ENCODE data around the gene CCDC112. TPM values are rescaled to one million over a fixed set of nuclear protein-coding genes. Genes with fewer than 3 reads are reported as not detected.

The CCDC112 gene
- total and polyA plus RNA-seq, 9 of the 15 experiments (the other 6 are each of a cell fraction or from before 2014, with no cell fraction given): 3.3 to 15.3 (median 7.4) TPM

DNA sequence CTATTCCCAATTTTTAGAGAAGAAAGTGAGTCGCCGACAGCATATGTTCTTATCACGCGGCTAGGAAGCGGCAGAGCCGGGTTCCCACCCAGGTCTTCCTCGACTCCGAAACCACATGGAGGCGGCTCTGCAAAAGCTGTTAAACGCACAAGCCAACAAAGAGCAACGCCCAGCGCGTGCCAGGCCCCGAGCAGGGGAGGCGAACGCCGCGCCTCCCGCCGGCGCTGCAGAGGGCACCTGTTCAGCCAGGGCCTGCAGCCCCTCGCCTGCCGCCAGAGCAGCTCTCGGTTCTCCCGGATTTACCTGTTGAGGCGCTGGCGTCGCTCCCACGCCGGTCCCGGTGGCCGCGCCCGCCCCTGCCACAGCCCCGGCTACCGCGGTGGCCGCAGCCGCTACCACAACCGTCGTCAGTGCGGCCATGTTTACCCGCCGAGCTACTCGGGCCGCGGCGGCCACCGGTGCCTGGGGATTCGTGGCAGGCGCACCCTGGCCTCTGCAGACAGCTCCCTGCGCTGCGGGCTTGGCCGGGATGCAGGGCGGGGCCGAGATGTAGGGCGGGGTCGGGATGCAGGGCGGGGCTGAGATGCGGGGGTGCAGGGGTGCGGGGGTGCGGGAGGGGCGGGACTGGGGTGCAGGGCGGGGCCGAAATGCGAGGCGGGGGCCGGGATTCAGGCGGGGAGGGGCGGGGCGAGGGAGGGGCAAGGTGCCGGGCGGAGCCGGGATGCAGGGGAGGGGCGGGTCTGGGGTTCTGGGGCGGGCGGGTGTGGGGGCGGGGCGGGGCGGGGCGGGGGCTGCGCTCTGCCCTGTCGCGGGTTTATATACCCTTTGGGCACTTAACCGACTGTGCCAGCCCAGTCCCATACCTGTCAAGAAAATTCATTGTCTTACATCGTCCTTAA is at the start of gene CCDC112 (continued):
- TF ChIP-seq, protein P1, sequence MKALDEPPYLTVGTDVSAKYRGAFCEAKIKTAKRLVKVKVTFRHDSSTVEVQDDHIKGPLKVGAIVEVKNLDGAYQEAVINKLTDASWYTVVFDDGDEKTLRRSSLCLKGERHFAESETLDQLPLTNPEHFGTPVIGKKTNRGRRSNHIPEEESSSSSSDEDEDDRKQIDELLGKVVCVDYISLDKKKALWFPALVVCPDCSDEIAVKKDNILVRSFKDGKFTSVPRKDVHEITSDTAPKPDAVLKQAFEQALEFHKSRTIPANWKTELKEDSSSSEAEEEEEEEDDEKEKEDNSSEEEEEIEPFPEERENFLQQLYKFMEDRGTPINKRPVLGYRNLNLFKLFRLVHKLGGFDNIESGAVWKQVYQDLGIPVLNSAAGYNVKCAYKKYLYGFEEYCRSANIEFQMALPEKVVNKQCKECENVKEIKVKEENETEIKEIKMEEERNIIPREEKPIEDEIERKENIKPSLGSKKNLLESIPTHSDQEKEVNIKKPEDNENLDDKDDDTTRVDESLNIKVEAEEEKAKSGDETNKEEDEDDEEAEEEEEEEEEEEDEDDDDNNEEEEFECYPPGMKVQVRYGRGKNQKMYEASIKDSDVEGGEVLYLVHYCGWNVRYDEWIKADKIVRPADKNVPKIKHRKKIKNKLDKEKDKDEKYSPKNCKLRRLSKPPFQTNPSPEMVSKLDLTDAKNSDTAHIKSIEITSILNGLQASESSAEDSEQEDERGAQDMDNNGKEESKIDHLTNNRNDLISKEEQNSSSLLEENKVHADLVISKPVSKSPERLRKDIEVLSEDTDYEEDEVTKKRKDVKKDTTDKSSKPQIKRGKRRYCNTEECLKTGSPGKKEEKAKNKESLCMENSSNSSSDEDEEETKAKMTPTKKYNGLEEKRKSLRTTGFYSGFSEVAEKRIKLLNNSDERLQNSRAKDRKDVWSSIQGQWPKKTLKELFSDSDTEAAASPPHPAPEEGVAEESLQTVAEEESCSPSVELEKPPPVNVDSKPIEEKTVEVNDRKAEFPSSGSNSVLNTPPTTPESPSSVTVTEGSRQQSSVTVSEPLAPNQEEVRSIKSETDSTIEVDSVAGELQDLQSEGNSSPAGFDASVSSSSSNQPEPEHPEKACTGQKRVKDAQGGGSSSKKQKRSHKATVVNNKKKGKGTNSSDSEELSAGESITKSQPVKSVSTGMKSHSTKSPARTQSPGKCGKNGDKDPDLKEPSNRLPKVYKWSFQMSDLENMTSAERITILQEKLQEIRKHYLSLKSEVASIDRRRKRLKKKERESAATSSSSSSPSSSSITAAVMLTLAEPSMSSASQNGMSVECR (CRISPR knock-in tag; IDR thresholded peaks at IDR 0.05): peak; percentile 65; the same call in 1 of the 2 replicates
- TF ChIP-seq, protein P2, sequence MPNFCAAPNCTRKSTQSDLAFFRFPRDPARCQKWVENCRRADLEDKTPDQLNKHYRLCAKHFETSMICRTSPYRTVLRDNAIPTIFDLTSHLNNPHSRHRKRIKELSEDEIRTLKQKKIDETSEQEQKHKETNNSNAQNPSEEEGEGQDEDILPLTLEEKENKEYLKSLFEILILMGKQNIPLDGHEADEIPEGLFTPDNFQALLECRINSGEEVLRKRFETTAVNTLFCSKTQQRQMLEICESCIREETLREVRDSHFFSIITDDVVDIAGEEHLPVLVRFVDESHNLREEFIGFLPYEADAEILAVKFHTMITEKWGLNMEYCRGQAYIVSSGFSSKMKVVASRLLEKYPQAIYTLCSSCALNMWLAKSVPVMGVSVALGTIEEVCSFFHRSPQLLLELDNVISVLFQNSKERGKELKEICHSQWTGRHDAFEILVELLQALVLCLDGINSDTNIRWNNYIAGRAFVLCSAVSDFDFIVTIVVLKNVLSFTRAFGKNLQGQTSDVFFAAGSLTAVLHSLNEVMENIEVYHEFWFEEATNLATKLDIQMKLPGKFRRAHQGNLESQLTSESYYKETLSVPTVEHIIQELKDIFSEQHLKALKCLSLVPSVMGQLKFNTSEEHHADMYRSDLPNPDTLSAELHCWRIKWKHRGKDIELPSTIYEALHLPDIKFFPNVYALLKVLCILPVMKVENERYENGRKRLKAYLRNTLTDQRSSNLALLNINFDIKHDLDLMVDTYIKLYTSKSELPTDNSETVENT (CRISPR knock-in tag; IDR thresholded peaks at IDR 0.05): no peak
- no peak for TF ChIP-seq TSC22D4 (tag; IDR thresholded peaks at IDR 0.05)
- peak; percentile 68 to 84 for TF ChIP-seq MAZ (CRISPR knock-in tag; conservative IDR thresholded peaks at IDR 0.05 in 1 of 2, IDR thresholded peaks at IDR 0.05 in 1 of 2)
- TF ChIP-seq MCM3 (IDR thresholded peaks at IDR 0.05): no peak
- TF ChIP-seq ZBTB17 (CRISPR knock-in tag; IDR thresholded peaks at IDR 0.05): peak; percentile 81
- TF ChIP-seq ZNF282 (CRISPR knock-in tag; IDR thresholded peaks at IDR 0.05): peak; percentile 66; the same call in 1 of the 2 replicates
- TF ChIP-seq MCM7 (IDR thresholded peaks at IDR 0.05): no peak
- no peak for TF ChIP-seq HDAC6 (IDR thresholded peaks at IDR 0.05; ENCODE audit: low read depth, low read length)
- TF ChIP-seq, protein P3, sequence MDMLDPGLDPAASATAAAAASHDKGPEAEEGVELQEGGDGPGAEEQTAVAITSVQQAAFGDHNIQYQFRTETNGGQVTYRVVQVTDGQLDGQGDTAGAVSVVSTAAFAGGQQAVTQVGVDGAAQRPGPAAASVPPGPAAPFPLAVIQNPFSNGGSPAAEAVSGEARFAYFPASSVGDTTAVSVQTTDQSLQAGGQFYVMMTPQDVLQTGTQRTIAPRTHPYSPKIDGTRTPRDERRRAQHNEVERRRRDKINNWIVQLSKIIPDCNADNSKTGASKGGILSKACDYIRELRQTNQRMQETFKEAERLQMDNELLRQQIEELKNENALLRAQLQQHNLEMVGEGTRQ (CRISPR knock-in tag; IDR thresholded peaks at IDR 0.05): no peak
- TF ChIP-seq ZEB2 (IDR thresholded peaks at IDR 0.05): no peak
- TF ChIP-seq, protein P4, sequence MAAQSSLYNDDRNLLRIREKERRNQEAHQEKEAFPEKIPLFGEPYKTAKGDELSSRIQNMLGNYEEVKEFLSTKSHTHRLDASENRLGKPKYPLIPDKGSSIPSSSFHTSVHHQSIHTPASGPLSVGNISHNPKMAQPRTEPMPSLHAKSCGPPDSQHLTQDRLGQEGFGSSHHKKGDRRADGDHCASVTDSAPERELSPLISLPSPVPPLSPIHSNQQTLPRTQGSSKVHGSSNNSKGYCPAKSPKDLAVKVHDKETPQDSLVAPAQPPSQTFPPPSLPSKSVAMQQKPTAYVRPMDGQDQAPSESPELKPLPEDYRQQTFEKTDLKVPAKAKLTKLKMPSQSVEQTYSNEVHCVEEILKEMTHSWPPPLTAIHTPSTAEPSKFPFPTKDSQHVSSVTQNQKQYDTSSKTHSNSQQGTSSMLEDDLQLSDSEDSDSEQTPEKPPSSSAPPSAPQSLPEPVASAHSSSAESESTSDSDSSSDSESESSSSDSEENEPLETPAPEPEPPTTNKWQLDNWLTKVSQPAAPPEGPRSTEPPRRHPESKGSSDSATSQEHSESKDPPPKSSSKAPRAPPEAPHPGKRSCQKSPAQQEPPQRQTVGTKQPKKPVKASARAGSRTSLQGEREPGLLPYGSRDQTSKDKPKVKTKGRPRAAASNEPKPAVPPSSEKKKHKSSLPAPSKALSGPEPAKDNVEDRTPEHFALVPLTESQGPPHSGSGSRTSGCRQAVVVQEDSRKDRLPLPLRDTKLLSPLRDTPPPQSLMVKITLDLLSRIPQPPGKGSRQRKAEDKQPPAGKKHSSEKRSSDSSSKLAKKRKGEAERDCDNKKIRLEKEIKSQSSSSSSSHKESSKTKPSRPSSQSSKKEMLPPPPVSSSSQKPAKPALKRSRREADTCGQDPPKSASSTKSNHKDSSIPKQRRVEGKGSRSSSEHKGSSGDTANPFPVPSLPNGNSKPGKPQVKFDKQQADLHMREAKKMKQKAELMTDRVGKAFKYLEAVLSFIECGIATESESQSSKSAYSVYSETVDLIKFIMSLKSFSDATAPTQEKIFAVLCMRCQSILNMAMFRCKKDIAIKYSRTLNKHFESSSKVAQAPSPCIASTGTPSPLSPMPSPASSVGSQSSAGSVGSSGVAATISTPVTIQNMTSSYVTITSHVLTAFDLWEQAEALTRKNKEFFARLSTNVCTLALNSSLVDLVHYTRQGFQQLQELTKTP (IDR thresholded peaks at IDR 0.05; ENCODE audit: low read depth in 1 of 2, partially characterized antibody in 2 of 2): no peak
- TF ChIP-seq ZNF3 (CRISPR knock-in tag; IDR thresholded peaks at IDR 0.05): no peak
- no peak for TF ChIP-seq ZC3H8 (IDR thresholded peaks at IDR 0.05)
- TF ChIP-seq SRSF7 (optimal IDR thresholded peaks at IDR 0.05; ENCODE audit: low read depth, low read length): no peak

Data from K562 (cell line).